IPS-NIHi7 (cell line): ENCODE results near the gene LYSMD1.

Experiments used
- DNase-seq: peaks from one replicate; pipeline ENCODE4 v3.0.0; 2012; ENCODE audit warnings: mixed read lengths; ENCODE audit errors: extremely low spot score

The LYSMD1 gene

GRCh38 chr1:151175041-151175741, 9.5 kb upstream of the LYSMD1 start:
- DNase-seq: no peak

- DNase-seq: no peak
These were observed 5.5 kb upstream of the LYSMD1 start for GRCh38 chr1:151171190-151171589.

GRCh38 chr1:151167116-151167515, 1.4 kb upstream of the LYSMD1 start:
- DNase-seq: no peak

- peak; percentile 39 for DNase-seq
These were observed 829 bp upstream of the LYSMD1 start for GRCh38 chr1:151166505-151166956.

- peak; percentile 86 for DNase-seq
These were observed 393 bp downstream of the LYSMD1 start for GRCh38 chr1:151165281-151165737.

GRCh38 chr1:151164732-151165280, 896 bp downstream of the LYSMD1 start:
- no peak for DNase-seq

- no peak for DNase-seq
These were observed 6.3 kb downstream of the LYSMD1 start for GRCh38 chr1:151159373-151159772.

GRCh38 chr1:151158751-151159251, 6.9 kb downstream of the LYSMD1 start:
- no peak for DNase-seq

- no peak for DNase-seq
These were observed 7.4 kb downstream of the LYSMD1 start for GRCh38 chr1:151158326-151158725.

- no peak for DNase-seq
These were observed 8.6 kb downstream of the LYSMD1 start for GRCh38 chr1:151157067-151157531.

- DNase-seq: no peak
These were observed 9.2 kb downstream of the LYSMD1 start, which contains the start of gene TNFAIP8L2 for GRCh38 chr1:151156515-151156819. TNFAIP8L2 (plus strand) TSS chr1:151156649; CDS start chr1:151158698, 2,049 bp downstream.

- no peak for DNase-seq
These were observed 18.0 kb downstream of the LYSMD1 start for GRCh38 chr1:151147665-151148064.

- DNase-seq: no peak
These were observed 18.6 kb downstream of the LYSMD1 start for GRCh38 chr1:151147132-151147503.

GRCh38 chr1:151146412-151147131, 19.1 kb downstream of the LYSMD1 start, which contains the start of gene SEMA6C:
SEMA6C (minus strand) TSS chr1:151146631; CDS start chr1:151142621, 4,010 bp downstream.
- DNase-seq: peak; percentile 95

GRCh38 chr1:151146072-151146411, 19.7 kb downstream of the LYSMD1 start:
- no peak for DNase-seq

- peak; percentile 27 for DNase-seq
These were observed 20.2 kb downstream of the LYSMD1 start for GRCh38 chr1:151145304-151146071.

- DNase-seq: no peak
These were observed 21.0 kb downstream of the LYSMD1 start for GRCh38 chr1:151144474-151145303.

- peak; percentile 28 for DNase-seq
These were observed 21.7 kb downstream of the LYSMD1 start for GRCh38 chr1:151143986-151144385.

- DNase-seq: no peak
These were observed 22.7 kb downstream of the LYSMD1 start for GRCh38 chr1:151143057-151143435.

GRCh38 chr1:151142411-151143056, 23.2 kb downstream of the LYSMD1 start:
- no peak for DNase-seq
